GM12874 (cell line): ENCODE data around the gene SHFL.

ENCODE experiments used
- CTCF ChIP-seq: IDR thresholded peaks from 2 replicates; pipeline ENCODE4 v1.5.1; 2011; ENCODE audit warnings: low read depth, mild to moderate bottlenecking, control low read depth, low read length, moderate library complexity; ENCODE audit not compliant: insufficient read depth

Gene SHFL

GRCh38 chr19:10088949-10089554 is 2.9 kb downstream of the SHFL start:
- no peak for TF ChIP-seq CTCF

GRCh38 chr19:10089801-10090375 is 3.8 kb downstream of the SHFL start:
- TF ChIP-seq CTCF = no peak

- no peak for TF ChIP-seq CTCF
Observed at GRCh38 chr19:10091370-10091687, 5.2 kb downstream of the SHFL start.

GRCh38 chr19:10091895-10092641 is 6.0 kb downstream of the SHFL start:
- TF ChIP-seq CTCF = no peak

GRCh38 chr19:10092648-10093294 is 6.7 kb downstream of the SHFL start:
- TF ChIP-seq CTCF = no peak

- no peak for TF ChIP-seq CTCF
Observed at GRCh38 chr19:10093295-10094186, 7.4 kb downstream of the SHFL start.

- TF ChIP-seq CTCF = no peak
Observed at GRCh38 chr19:10095622-10095947, 9.5 kb downstream of the SHFL start.
